HepG2 (cell line): ENCODE data around the gene KLF6. TPM values are rescaled to one million over a fixed set of nuclear protein-coding genes. Genes with fewer than 3 reads are reported as not detected.

Experiments
- CC2D1A ChIP-seq: sonication (generic); formaldehyde crosslinking; IDR thresholded peaks from 2 replicates; pipeline ENCODE4 v1.8.1; 2023; ENCODE audit warnings: mild to moderate bottlenecking, missing genetic modification reagents
- CCDC6 ChIP-seq: sonication (generic); formaldehyde crosslinking; IDR thresholded peaks from 2 replicates; pipeline ENCODE4 v1.8.1; 2022; ENCODE audit warnings: mild to moderate bottlenecking, missing genetic modification reagents, moderate library complexity
- CREB1 ChIP-seq, 2 experiments: fragments of 450-650 bp in 1 of 2; IDR thresholded peaks; 2 replicates each; pipeline ENCODE4 v1.6.1; 2016 to 2017; ENCODE audit warnings: control low read depth in 1 of 2, mild to moderate bottlenecking in 1 of 2, missing compliant biosample characterization in 1 of 2, missing genetic modification characterization in 1 of 2
- CREM ChIP-seq, 2 experiments: sonication (generic) in 1 of 2; formaldehyde crosslinking in 1 of 2; IDR thresholded peaks; 2 replicates each; pipeline versions ENCODE4 v1.4.0 to v1.6.1; 2016 to 2020; ENCODE audit warnings: antibody characterized with exemption in 1 of 2, mild to moderate bottlenecking in 1 of 2, missing genetic modification reagents in 1 of 2
- ERF ChIP-seq: IDR thresholded peaks from 2 replicates; pipeline ENCODE4 v1.6.1; 2018; ENCODE audit warnings: missing biosample characterization, missing genetic modification reagents
- FOXO1 ChIP-seq: sonication (generic); formaldehyde crosslinking; IDR thresholded peaks from 2 replicates; pipeline ENCODE4 v1.4.0; 2020; ENCODE audit warnings: missing genetic modification reagents
- FOXO4 ChIP-seq: sonication (generic); formaldehyde crosslinking; conservative IDR thresholded peaks from 2 replicates; pipeline ENCODE4 v1.8.1; 2023; ENCODE audit warnings: missing genetic modification reagents
- KDM2A ChIP-seq: sonication (generic); formaldehyde crosslinking; IDR thresholded peaks from 2 replicates; pipeline ENCODE4 v1.4.0; 2020; ENCODE audit warnings: low read depth, missing genetic modification reagents, borderline replicate concordance
- KLF9 ChIP-seq: IDR thresholded peaks from 2 replicates; pipeline ENCODE4 v1.6.1; 2016; ENCODE audit warnings: low read depth
- POLR2AphosphoS5 ChIP-seq: IDR thresholded peaks from 2 replicates; pipeline ENCODE4 v1.6.1; 2012; ENCODE audit warnings: low read depth, low read length
- SPEN ChIP-seq: sonication (generic); formaldehyde crosslinking; IDR thresholded peaks from 2 replicates; pipeline ENCODE4 v1.5.1; 2020; ENCODE audit warnings: low read depth, mild to moderate bottlenecking, missing genetic modification reagents
- ZMYM4 ChIP-seq: sonication (generic); formaldehyde crosslinking; IDR thresholded peaks from 2 replicates; pipeline ENCODE4 v1.8.1; 2023; ENCODE audit warnings: mild to moderate bottlenecking, missing genetic modification reagents
- ZNF124 ChIP-seq: sonication (generic); formaldehyde crosslinking; IDR thresholded peaks from 2 replicates; pipeline ENCODE4 v1.4.0; 2020; ENCODE audit warnings: missing genetic modification reagents
- ZNF3 ChIP-seq: IDR thresholded peaks from 2 replicates; pipeline ENCODE4 v1.7.0; 2017; ENCODE audit warnings: inconsistent platforms
- ZNF329 ChIP-seq: sonication (generic); formaldehyde crosslinking; IDR thresholded peaks from 2 replicates; pipeline ENCODE4 v1.9.0; 2021; ENCODE audit warnings: low read depth, mild to moderate bottlenecking, missing genetic modification reagents
- ZNF614 ChIP-seq: IDR thresholded peaks from 2 replicates; pipeline ENCODE4 v1.6.1; 2018; ENCODE audit warnings: missing biosample characterization, missing genetic modification reagents, inconsistent platforms, borderline replicate concordance
- ZNF687 ChIP-seq: sonication (generic); formaldehyde crosslinking; IDR thresholded peaks from 2 replicates; pipeline ENCODE4 v1.5.1; 2020; ENCODE audit warnings: mild to moderate bottlenecking, missing genetic modification reagents, moderate library complexity
- ZNF7 ChIP-seq: IDR thresholded peaks from 2 replicates; pipeline ENCODE4 v1.6.1; 2016; ENCODE audit warnings: missing biosample characterization, missing genetic modification reagents
- ZNF713 ChIP-seq: sonication (generic); formaldehyde crosslinking; IDR thresholded peaks from 2 replicates; pipeline ENCODE4 v1.4.0; 2020; ENCODE audit warnings: mild to moderate bottlenecking, missing genetic modification reagents
- ZNF782 ChIP-seq: sonication (generic); formaldehyde crosslinking; IDR thresholded peaks from 2 replicates; pipeline ENCODE4 v1.4.0; 2020; ENCODE audit warnings: missing genetic modification reagents, mild to moderate bottlenecking, borderline replicate concordance
- polyA plus RNA-seq, 8 experiments: library from polyadenylated mRNA; depleted of rRNA in 3 of 8; stranded (reverse) in 7 of 8; unstranded in 1 of 8; fragments of >200 nt; fragmentation: Illumina TruSeq in 4 of 8; extraction: Trizol in 4 of 8; gene quantifications; 2 replicates each; pipeline versions ENCODE4 v1.2.1 to v1.2.3, GENCODE V29; 2011 to 2016; ENCODE audit warnings: low read depth in 4 of 8, missing spikeins in 1 of 8, mixed read lengths in 1 of 8; ENCODE audit not compliant: insufficient read depth in 1 of 8
- total RNA-seq, 5 experiments: library from RNA; depleted of rRNA; stranded (reverse); fragments of >200 nt; fragmentation: Illumina TruSeq; extraction: Trizol; gene quantifications; 2 replicates each; pipeline ENCODE4 v1.2.3, GENCODE V29; 2016; ENCODE audit warnings: low read depth in 1 of 5
- TF ChIP-seq, protein P1 (sequence below): IDR thresholded peaks from 2 replicates; pipeline ENCODE4 v1.6.1; 2016
- TF ChIP-seq, protein P2 (sequence below): sonication (generic); formaldehyde crosslinking; IDR thresholded peaks from 2 replicates; pipeline ENCODE4 v1.4.0; 2020; ENCODE audit warnings: missing genetic modification reagents, borderline replicate concordance

The KLF6 gene
- total and polyA plus RNA-seq, 2 of the 13 experiments (the other 11 are each of a cell fraction or from before 2014, with no cell fraction given) = 27.0 to 71.9 TPM

- TF ChIP-seq, protein P1, sequence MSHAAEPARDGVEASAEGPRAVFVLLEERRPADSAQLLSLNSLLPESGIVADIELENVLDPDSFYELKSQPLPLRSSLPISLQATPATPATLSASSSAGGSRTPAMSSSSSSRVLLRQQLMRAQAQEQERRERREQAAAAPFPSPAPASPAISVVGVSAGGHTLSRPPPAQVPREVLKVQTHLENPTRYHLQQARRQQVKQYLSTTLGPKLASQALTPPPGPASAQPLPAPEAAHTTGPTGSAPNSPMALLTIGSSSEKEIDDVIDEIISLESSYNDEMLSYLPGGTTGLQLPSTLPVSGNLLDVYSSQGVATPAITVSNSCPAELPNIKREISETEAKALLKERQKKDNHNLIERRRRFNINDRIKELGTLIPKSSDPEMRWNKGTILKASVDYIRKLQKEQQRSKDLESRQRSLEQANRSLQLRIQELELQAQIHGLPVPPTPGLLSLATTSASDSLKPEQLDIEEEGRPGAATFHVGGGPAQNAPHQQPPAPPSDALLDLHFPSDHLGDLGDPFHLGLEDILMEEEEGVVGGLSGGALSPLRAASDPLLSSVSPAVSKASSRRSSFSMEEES (CRISPR knock-in tag) = peak; percentile 76; the same call in 1 of the 2 replicates
- TF ChIP-seq CREB1 (IDR thresholded peaks at IDR 0.05) = peak; percentile 89
- TF ChIP-seq CREB1 (CRISPR knock-in tag; IDR thresholded peaks at IDR 0.05) = no peak; the same call in 1 of the 2 replicates
- peak; percentile 45; the same call in 1 of the 2 replicates for TF ChIP-seq CCDC6
- TF ChIP-seq ZNF687 = peak; percentile 50; the same call in 1 of the 2 replicates
- peak; percentile 29; the same call in 1 of the 2 replicates for TF ChIP-seq ERF (CRISPR knock-in tag)
- no peak for TF ChIP-seq CC2D1A (CRISPR knock-in tag)
- TF ChIP-seq CREM (IDR thresholded peaks at IDR 0.05) = peak; percentile 29; the same call in 1 of the 2 replicates
- no peak for TF ChIP-seq CREM (CRISPR knock-in tag; IDR thresholded peaks at IDR 0.05)
- peak; percentile 82; the same call in 1 of the 2 replicates for TF ChIP-seq ZNF713
- TF ChIP-seq ZNF7 = no peak
- TF ChIP-seq KDM2A = peak; percentile 33; the same call in 1 of the 2 replicates
- peak; percentile 58; the same call in 1 of the 2 replicates for TF ChIP-seq SPEN (CRISPR knock-in tag)
- TF ChIP-seq ZNF3 (CRISPR knock-in tag) = no peak
- TF ChIP-seq ZMYM4 (CRISPR knock-in tag) = peak; percentile 73
- peak; percentile 86 for TF ChIP-seq POLR2AphosphoS5
- TF ChIP-seq ZNF124 (CRISPR knock-in tag) = peak; percentile 47; the same call in 1 of the 2 replicates
- no peak for TF ChIP-seq FOXO4 (CRISPR knock-in tag)
- no peak for TF ChIP-seq ZNF614
- TF ChIP-seq, protein P2, sequence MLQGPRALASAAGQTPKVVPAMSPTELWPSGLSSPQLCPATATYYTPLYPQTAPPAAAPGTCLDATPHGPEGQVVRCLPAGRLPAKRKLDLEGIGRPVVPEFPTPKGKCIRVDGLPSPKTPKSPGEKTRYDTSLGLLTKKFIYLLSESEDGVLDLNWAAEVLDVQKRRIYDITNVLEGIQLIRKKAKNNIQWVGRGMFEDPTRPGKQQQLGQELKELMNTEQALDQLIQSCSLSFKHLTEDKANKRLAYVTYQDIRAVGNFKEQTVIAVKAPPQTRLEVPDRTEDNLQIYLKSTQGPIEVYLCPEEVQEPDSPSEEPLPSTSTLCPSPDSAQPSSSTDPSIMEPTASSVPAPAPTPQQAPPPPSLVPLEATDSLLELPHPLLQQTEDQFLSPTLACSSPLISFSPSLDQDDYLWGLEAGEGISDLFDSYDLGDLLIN (CRISPR knock-in tag) = peak; percentile 77; the same call in 1 of the 2 replicates
- TF ChIP-seq ZNF329 (CRISPR knock-in tag) = peak; percentile 68
- peak; percentile 54; the same call in 1 of the 2 replicates for TF ChIP-seq FOXO1 (CRISPR knock-in tag)
- 0 out of 2 replicates have a peak, but pooled peaks have one; percentile 31 for TF ChIP-seq ZNF782 (CRISPR knock-in tag)
- TF ChIP-seq KLF9 (CRISPR knock-in tag) = 0 out of 2 replicates have a peak, but pooled peaks have one; percentile 0
Observed at GRCh38 chr10:3785251-3785850, 342 bp upstream of the KLF6 start (continued).
